Nephron (organoid): ENCODE measurements around the gene CHMP1A.

ENCODE experiments used
- H3K27ac Mint-ChIP-seq, 3 experiments: 2 replicates each; pipeline ENCODE4 v1.8.0; 2020; ENCODE audit warnings: mixed read lengths in 3 of 3, mild to moderate bottlenecking in 2 of 3, moderate library complexity in 1 of 3
- H3K27me3 Mint-ChIP-seq: 2 replicates; pipeline ENCODE4 v1.8.0; 2021; ENCODE audit warnings: low read depth, mild to moderate bottlenecking, moderate library complexity, mixed read lengths
- H3K36me3 Mint-ChIP-seq: 2 replicates; pipeline ENCODE4 v1.8.0; 2020; ENCODE audit warnings: low read depth, mixed read lengths
- H3K4me1 Mint-ChIP-seq: 2 replicates; pipeline ENCODE4 v1.8.0; 2020; ENCODE audit warnings: mixed read lengths
- H3K4me3 Mint-ChIP-seq, 3 experiments: 2 replicates each; pipeline ENCODE4 v1.8.0; 2020; ENCODE audit warnings: mild to moderate bottlenecking in 3 of 3, mixed read lengths in 3 of 3, moderate library complexity in 2 of 3
- H3K9me3 Mint-ChIP-seq: 2 replicates; pipeline ENCODE4 v1.8.0; 2020; ENCODE audit warnings: mixed read lengths
- TF ChIP-seq, protein P1 (sequence below), 3 experiments: fragments of 200-600 bp; sonication (generic); IDR thresholded peaks; one replicate each; pipeline ENCODE4 v1.5.0; 2021; ENCODE audit warnings: antibody characterized with exemption in 3 of 3; ENCODE audit not compliant: unreplicated experiment in 3 of 3

The CHMP1A gene

DNA sequence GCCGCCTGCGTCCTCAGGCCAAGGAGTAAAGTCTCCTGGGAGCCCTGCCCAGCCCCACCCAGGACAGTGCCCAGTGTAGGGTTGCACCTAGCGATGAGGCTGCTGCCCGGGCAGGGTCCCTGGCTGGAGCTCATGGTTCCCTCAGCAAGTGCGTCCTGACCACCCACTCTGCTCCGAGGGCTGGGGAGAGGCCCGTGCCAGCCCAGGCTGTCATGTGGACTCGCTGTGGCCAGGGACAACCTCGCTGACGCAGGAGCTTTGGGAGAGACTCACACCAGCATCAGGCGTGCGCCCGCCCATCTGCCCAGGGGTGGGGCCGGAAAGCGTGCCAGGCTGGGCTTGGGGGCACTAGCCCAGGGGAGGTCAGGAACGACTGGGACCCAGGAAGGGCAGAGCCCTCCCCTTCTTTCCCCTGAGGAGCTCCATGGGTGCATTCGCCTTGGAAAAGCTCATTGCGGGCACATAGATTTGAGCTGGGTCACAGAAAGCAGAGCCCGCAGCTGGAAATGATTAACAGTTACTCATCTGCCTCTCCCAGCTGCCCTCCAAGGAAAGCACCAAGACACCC, 24.4 kb downstream of the CHMP1A start:
- Mint-ChIP-seq H3K27ac (no peak overlapping the region), H3K27me3 (peaks cover 32% of the 10 kb centered on the region), H3K9me3 (no peaks in the 10 kb centered on the region), H3K4me1 (no peaks in the 10 kb centered on the region), H3K4me3 (no peak overlapping the region), H3K36me3 (no peaks in the 10 kb centered on the region)
- TF ChIP-seq, protein P1, sequence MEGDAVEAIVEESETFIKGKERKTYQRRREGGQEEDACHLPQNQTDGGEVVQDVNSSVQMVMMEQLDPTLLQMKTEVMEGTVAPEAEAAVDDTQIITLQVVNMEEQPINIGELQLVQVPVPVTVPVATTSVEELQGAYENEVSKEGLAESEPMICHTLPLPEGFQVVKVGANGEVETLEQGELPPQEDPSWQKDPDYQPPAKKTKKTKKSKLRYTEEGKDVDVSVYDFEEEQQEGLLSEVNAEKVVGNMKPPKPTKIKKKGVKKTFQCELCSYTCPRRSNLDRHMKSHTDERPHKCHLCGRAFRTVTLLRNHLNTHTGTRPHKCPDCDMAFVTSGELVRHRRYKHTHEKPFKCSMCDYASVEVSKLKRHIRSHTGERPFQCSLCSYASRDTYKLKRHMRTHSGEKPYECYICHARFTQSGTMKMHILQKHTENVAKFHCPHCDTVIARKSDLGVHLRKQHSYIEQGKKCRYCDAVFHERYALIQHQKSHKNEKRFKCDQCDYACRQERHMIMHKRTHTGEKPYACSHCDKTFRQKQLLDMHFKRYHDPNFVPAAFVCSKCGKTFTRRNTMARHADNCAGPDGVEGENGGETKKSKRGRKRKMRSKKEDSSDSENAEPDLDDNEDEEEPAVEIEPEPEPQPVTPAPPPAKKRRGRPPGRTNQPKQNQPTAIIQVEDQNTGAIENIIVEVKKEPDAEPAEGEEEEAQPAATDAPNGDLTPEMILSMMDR (IDR thresholded peaks at IDR 0.05; ENCODE audit: unreplicated experiment in 3 of 3) = no peak

DNA sequence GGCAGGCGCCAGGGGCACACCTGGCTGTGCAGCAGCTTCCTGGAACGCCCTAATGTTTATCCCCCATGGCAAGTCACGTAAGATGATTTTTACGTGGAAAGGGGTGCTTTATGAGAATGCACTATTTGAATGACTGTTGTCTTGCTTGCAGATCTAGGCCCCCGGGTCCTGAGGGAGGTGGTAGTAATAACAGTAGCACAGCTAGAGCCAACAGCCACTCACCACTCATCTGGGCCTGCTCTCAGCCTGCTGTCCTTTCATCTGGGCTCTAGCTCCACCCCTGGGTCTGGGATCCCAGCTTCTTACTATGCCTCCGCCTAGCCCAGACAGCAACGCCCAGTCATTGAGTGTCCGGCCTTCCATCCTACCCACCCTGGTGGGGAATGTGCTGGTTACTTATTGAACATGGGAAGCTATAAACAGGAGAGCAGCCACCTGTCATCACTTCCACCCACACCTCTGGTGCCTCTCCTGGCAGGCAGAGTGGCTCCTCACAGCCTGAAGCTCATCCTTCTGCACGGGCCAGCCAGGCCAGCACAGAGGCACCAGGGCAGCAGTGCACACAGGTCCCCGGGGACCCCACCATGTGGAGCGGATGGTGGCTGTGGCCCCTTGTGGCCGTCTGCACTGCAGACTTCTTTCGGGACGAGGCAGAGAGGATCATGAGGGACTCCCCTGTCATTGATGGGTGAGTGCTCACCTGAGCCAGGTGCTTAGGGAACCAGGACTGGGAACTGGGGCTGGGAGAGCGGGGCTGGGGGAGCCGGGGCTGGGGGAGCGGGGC, 27.5 kb downstream of the CHMP1A start:
- Mint-ChIP-seq H3K4me1 (peaks cover 3% of the 10 kb centered on the region), H3K27ac (no peak overlapping the region), H3K9me3 (no peaks in the 10 kb centered on the region), H3K36me3 (no peaks in the 10 kb centered on the region), H3K4me3 (no peak overlapping the region), H3K27me3 (peaks cover 25% of the 10 kb centered on the region)
- TF ChIP-seq, protein P1 (IDR thresholded peaks at IDR 0.05; ENCODE audit: unreplicated experiment in 3 of 3) = no peak

DNA sequence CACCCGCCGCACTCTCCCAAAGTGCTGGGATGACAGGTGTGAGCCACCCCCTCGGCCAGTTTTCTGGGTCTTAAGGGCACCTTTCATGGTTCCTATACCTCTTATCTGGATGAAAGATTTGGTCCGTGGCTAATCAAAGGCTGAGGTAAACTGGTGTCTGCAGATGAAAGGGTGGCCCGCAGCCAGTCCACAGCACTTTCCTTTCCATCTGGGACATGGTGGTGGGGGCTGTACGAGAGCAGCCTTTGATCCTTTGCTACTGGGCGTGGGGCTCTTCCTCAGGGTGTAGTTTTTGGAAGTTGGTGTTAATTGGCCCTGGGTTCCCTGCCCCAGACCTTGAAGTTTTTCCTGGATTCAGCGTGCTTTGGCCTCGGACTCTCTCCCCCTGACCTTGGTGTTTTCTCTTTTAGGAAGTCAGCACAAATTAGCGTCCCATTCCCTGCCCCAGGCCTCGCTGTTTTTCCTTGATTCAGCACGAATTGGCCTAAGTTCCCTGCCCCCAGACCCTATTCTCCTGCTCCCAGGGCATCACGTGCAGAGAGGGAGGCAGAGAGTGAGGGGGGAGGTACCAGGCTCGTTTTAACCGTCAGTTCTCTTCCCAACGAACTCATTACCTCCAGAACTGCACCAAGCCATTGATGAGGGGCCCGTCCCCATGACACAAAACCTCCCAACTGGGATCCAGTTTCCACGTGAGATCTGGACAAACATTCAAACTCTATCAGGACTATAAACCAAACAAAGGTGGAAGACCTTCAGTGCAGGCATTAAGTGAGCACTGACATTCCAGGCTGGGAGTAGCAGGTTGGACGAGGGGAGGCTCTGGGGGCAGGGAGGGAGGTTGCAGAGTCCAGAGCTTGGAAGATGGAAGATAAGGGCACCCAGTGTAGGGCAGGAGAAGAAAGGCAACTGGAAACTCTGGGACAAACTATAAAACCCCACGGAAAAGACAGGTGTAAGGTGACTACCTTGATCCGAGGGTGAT, 32.4 kb downstream of the CHMP1A start:
- Mint-ChIP-seq H3K27ac (peak overlapping the region in 1 of 3 experiments; percentile 65), H3K4me3 (peak overlapping the region in 1 of 3 experiments; percentile 51), H3K27me3 (peaks cover 42% of the 10 kb centered on the region), H3K9me3 (no peaks in the 10 kb centered on the region), H3K4me1 (peaks cover 27% of the 10 kb centered on the region), H3K36me3 (no peaks in the 10 kb centered on the region)
- TF ChIP-seq, protein P1 (IDR thresholded peaks at IDR 0.05; ENCODE audit: unreplicated experiment in 3 of 3) = no peak

DNA sequence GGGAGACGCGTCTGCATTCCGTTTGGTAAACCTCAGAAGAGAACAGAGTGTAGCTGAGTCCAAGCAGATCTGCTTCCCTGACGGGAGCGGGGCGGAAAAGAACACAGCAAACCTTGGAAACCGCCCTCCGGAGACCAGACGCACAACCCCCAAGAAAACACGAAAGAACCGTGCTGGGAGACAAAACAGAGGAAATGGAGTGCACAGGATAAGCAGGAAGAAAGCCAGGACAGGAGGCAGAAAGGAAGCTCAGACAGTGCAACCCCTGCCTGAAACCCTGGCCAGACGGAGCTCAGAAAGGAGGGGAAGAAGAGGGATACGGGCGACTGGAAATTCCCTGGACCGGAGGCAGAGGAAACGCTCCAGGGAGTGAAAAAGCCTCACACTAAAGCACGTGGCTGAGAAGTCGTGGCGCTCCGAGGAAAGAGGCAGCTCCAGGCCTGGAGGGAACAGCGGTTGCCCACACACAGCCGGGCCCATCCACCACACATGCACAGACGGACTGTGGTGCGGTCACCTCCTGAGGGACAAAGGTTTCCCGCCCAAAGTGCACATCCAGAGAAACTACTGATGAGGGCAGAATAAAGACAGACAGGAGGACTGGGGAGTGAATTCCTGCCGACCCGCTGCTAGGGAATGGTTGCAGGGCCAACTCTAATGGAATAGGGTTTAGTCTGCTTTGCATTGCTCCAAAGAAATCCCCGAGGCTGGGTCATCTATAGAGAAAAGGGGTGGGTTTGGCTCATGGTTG, 33.8 kb downstream of the CHMP1A start:
- H3K27ac Mint-ChIP-seq = peak overlapping the region; percentile 21 to 33 (median 30)
- peaks cover 30% of the 10 kb centered on the region for H3K4me1 Mint-ChIP-seq
- no peaks in the 10 kb centered on the region for H3K9me3 Mint-ChIP-seq
- peaks cover 37% of the 10 kb centered on the region for H3K27me3 Mint-ChIP-seq
- peak overlapping the region in 1 of 3 experiments; percentile 6 for H3K4me3 Mint-ChIP-seq
- TF ChIP-seq, protein P1 (IDR thresholded peaks at IDR 0.05; ENCODE audit: unreplicated experiment in 3 of 3) = no peak
- no peaks in the 10 kb centered on the region for H3K36me3 Mint-ChIP-seq

DNA sequence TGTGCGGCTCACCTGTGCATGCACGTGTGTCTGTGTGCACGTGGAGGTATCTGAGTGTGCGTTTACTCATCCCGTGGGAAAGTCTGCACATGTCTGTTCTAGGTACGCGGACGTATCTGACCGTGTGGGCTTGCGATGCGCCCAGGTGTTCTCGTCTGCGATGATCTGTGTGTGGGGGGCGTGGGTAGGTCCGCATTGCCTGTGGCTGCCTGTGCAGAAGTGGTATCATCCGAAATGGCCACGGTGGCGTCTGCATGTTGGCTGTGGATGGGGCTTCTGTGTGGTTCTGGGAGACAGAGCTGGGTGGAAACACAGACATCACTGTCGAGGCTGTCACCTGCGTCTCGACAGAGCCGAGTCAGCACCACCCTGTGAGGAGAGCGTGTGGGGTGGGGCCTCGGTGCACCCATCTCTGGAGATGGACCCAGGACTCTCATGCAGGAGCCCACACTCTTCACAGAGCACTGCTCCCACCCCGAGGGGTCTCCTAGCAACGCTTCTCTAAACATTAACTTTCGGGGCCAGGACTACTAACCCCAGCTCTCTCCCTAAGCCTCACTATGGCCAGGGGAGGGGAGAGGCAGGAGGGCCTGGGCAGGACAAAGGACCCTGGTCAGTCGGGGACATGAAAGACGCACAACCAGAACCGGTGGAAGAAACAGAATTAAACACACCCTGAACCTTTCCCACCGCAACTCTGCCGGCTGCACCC, 35.7 kb downstream of the CHMP1A start:
- H3K9me3 Mint-ChIP-seq = no peaks in the 10 kb centered on the region
- TF ChIP-seq, protein P1 (IDR thresholded peaks at IDR 0.05; ENCODE audit: unreplicated experiment in 3 of 3) = no peak
- peaks cover 37% of the 10 kb centered on the region for H3K27me3 Mint-ChIP-seq
- H3K36me3 Mint-ChIP-seq = no peaks in the 10 kb centered on the region
- peaks cover 30% of the 10 kb centered on the region for H3K4me1 Mint-ChIP-seq
- H3K4me3 Mint-ChIP-seq = peak overlapping the region in 2 of 3 experiments; percentile 31 to 61
- peak overlapping the region; percentile 74 to 94 (median 79) for H3K27ac Mint-ChIP-seq
